GM23338 (cell line): Measurements from ENCODE around the gene CDKN2D.

Experiments used
- CREB1 ChIP-seq: fragments of 250-450 bp; sonication (Bioruptor Pico); IDR thresholded peaks from 2 replicates; pipeline ENCODE4 v1.5.0; 2020; ENCODE audit warnings: low read depth, mild to moderate bottlenecking, moderate library complexity
- POLR2AphosphoS5 ChIP-seq: IDR thresholded peaks from 2 replicates; pipeline ENCODE4 v1.6.1; 2016; ENCODE audit warnings: antibody characterized with exemption, low read depth
- TF ChIP-seq, protein P1 (sequence below), 2 experiments: fragments of 200-600 bp in 1 of 2; sonication (generic) in 1 of 2; conservative IDR thresholded peaks; 2 replicates each; pipeline versions ENCODE4 v1.5.1 to v1.6.1; 2016 to 2017; ENCODE audit warnings: antibody characterized with exemption in 2 of 2, low read depth in 2 of 2, mild to moderate bottlenecking in 2 of 2, moderate library complexity in 1 of 2

DNA sequence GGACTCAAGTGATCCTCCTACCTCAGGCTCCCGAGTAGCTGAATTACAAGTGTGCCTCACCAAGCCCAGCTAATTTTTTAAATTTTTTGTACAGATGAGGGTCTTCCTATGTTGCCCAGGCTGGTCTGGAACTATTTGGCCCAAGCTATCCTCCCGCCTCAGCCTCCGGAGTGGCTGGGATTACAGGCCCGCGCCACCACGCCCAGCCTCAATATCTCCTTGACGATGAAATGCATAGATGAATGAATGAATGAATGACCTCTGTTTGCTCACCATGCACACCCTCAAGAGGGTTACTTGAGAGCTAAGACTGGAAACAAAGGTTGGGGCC, 33.2 kb upstream of the CDKN2D start:
- TF ChIP-seq, protein P1, sequence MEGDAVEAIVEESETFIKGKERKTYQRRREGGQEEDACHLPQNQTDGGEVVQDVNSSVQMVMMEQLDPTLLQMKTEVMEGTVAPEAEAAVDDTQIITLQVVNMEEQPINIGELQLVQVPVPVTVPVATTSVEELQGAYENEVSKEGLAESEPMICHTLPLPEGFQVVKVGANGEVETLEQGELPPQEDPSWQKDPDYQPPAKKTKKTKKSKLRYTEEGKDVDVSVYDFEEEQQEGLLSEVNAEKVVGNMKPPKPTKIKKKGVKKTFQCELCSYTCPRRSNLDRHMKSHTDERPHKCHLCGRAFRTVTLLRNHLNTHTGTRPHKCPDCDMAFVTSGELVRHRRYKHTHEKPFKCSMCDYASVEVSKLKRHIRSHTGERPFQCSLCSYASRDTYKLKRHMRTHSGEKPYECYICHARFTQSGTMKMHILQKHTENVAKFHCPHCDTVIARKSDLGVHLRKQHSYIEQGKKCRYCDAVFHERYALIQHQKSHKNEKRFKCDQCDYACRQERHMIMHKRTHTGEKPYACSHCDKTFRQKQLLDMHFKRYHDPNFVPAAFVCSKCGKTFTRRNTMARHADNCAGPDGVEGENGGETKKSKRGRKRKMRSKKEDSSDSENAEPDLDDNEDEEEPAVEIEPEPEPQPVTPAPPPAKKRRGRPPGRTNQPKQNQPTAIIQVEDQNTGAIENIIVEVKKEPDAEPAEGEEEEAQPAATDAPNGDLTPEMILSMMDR (conservative IDR thresholded peaks at IDR 0.05; ENCODE audit: low read depth in 2 of 2) = no peak
- no peak for TF ChIP-seq POLR2AphosphoS5
- no peak for TF ChIP-seq CREB1
